HUES6 (cell line): Measurements from ENCODE around the gene NRXN2.

Experiments
- H3K27ac ChIP-seq: 2 replicates; pipeline ENCODE4 v1.7.0; 2013; ENCODE audit warnings: low read depth, mild to moderate bottlenecking, low read length, inconsistent platforms
- H3K27me3 ChIP-seq: 2 replicates; pipeline ENCODE4 v1.6.1; 2013; ENCODE audit warnings: low read length; ENCODE audit not compliant: control insufficient read depth, insufficient read depth
- H3K36me3 ChIP-seq: 2 replicates; pipeline ENCODE4 v1.6.1; 2013; ENCODE audit warnings: low read length; ENCODE audit not compliant: control insufficient read depth, insufficient read depth
- H3K4me1 ChIP-seq: 2 replicates; pipeline ENCODE4 v1.6.1; 2013; ENCODE audit warnings: low read length; ENCODE audit not compliant: control insufficient read depth, insufficient read depth
- H3K4me3 ChIP-seq: 2 replicates; pipeline ENCODE4 v1.5.1; 2013; ENCODE audit warnings: low read depth, low read length
- H3K9ac ChIP-seq: one replicate; pipeline ENCODE4 v1.6.1; 2013; ENCODE audit warnings: mild to moderate bottlenecking, low read length
- H3K9me3 ChIP-seq: 2 replicates; pipeline ENCODE4 v1.6.1; 2013; ENCODE audit warnings: low read depth, low read length; ENCODE audit not compliant: control insufficient read depth, insufficient read depth

NRXN2 gene

GRCh38 chr11:64764753-64765152 is 41.8 kb upstream of the NRXN2 start:
- Histone ChIP-seq H3K27me3 (no peaks in the 10 kb centered on the region), H3K4me3 (no peak overlapping the region), H3K9me3 (no peaks in the 10 kb centered on the region), H3K36me3 (peaks cover 63% of the 10 kb centered on the region), H3K27ac (0 out of 2 replicates have a peak overlapping the region, but pooled peaks have one; percentile 83), H3K4me1 (peaks cover 65% of the 10 kb centered on the region), H3K9ac (no peak overlapping the region)

GRCh38 chr11:64764040-64764611 is 41.1 kb upstream of the NRXN2 start:
- Histone ChIP-seq H3K27me3 (no peaks in the 10 kb centered on the region), H3K27ac (peak overlapping the region; percentile 83), H3K36me3 (peaks cover 57% of the 10 kb centered on the region), H3K9ac (peak overlapping the region; percentile 60), H3K9me3 (no peaks in the 10 kb centered on the region), H3K4me3 (no peak overlapping the region), H3K4me1 (peaks cover 71% of the 10 kb centered on the region)

- Histone ChIP-seq H3K4me1 (peaks cover 71% of the 10 kb centered on the region), H3K36me3 (peaks cover 51% of the 10 kb centered on the region), H3K9ac (peak overlapping the region; percentile 60), H3K27ac (peak overlapping the region; percentile 83), H3K27me3 (no peaks in the 10 kb centered on the region), H3K4me3 (peak overlapping the region; percentile 8; the same call in 1 of the 2 replicates), H3K9me3 (no peaks in the 10 kb centered on the region)
These were observed 40.6 kb upstream of the NRXN2 start for GRCh38 chr11:64763526-64764039.

- H3K9me3 ChIP-seq, result no peaks in the 10 kb centered on the region
- H3K4me1 ChIP-seq, result peaks cover 71% of the 10 kb centered on the region
- H3K36me3 ChIP-seq, result peaks cover 45% of the 10 kb centered on the region
- peak overlapping the region; percentile 83 for H3K27ac ChIP-seq
- H3K27me3 ChIP-seq, result no peaks in the 10 kb centered on the region
- peak overlapping the region; percentile 60 for H3K9ac ChIP-seq
- peak overlapping the region; percentile 8; the same call in 1 of the 2 replicates for H3K4me3 ChIP-seq
These were observed 39.9 kb upstream of the NRXN2 start for GRCh38 chr11:64762674-64763525.

GRCh38 chr11:64762277-64762673 is 39.3 kb upstream of the NRXN2 start:
- peak overlapping the region; percentile 83 for H3K27ac ChIP-seq
- H3K4me1 ChIP-seq, result peaks cover 68% of the 10 kb centered on the region
- H3K9ac ChIP-seq, result peak overlapping the region; percentile 60
- no peaks in the 10 kb centered on the region for H3K9me3 ChIP-seq
- H3K27me3 ChIP-seq, result no peaks in the 10 kb centered on the region
- peaks cover 38% of the 10 kb centered on the region for H3K36me3 ChIP-seq
- H3K4me3 ChIP-seq, result no peak overlapping the region; the same call in 1 of the 2 replicates

GRCh38 chr11:64760759-64761420 is 37.9 kb upstream of the NRXN2 start:
- H3K4me1 ChIP-seq, result peaks cover 62% of the 10 kb centered on the region
- no peak overlapping the region for H3K27ac ChIP-seq
- H3K9me3 ChIP-seq, result no peaks in the 10 kb centered on the region
- H3K27me3 ChIP-seq, result no peaks in the 10 kb centered on the region
- H3K9ac ChIP-seq, result no peak overlapping the region
- no peak overlapping the region for H3K4me3 ChIP-seq
- H3K36me3 ChIP-seq, result peaks cover 28% of the 10 kb centered on the region

GRCh38 chr11:64759722-64760719 is 37.0 kb upstream of the NRXN2 start, which contains the start of gene PYGM:
Gene PYGM (minus strand): TSS chr11:64759974. CDS start chr11:64759898, 76 bp downstream.
- Histone ChIP-seq H3K4me3 (no peak within 1 kb of the TSS), H3K9ac (peak within 1 kb of the TSS; percentile 34), H3K27me3 (no peaks in the 10 kb centered on the region), H3K36me3 (peaks cover 20% of the 10 kb centered on the region), H3K4me1 (peaks cover 56% of the 10 kb centered on the region), H3K9me3 (no peaks in the 10 kb centered on the region), H3K27ac (no peak within 1 kb of the TSS)

GRCh38 chr11:64759131-64759721 is 36.2 kb upstream of the NRXN2 start:
- no peak overlapping the region for H3K27ac ChIP-seq

GRCh38 chr11:64758330-64759079 is 35.5 kb upstream of the NRXN2 start:
- Histone ChIP-seq H3K27me3 (no peaks in the 10 kb centered on the region), H3K4me3 (no peak overlapping the region), H3K9ac (no peak overlapping the region), H3K4me1 (peaks cover 45% of the 10 kb centered on the region), H3K9me3 (no peaks in the 10 kb centered on the region), H3K36me3 (peaks cover 5% of the 10 kb centered on the region; the same call in 1 of the 2 replicates), H3K27ac (no peak overlapping the region)

More at GRCh38 chr11:64759131-64759721, 36.2 kb upstream of the NRXN2 start:
- no peak overlapping the region for H3K4me3 ChIP-seq
- no peaks in the 10 kb centered on the region for H3K9me3 ChIP-seq
- peaks cover 12% of the 10 kb centered on the region for H3K36me3 ChIP-seq
- peaks cover 52% of the 10 kb centered on the region for H3K4me1 ChIP-seq
- H3K27me3 ChIP-seq, result no peaks in the 10 kb centered on the region
- no peak overlapping the region for H3K9ac ChIP-seq
